Large intestine (tissue), 3 donors: Measurements from ENCODE around the gene SLC38A10. TPM values are rescaled to one million over a fixed set of nuclear protein-coding genes. Genes with fewer than 3 reads are reported as not detected.

Experiments
- DNase-seq, 2 donors: peaks; one replicate each; pipeline versions ENCODE4 v3.0.0 to v3.0.0-alpha.2; 2013
- H3K27ac ChIP-seq: one replicate; pipeline ENCODE4 v1.5.1; 2013; ENCODE audit warnings: low read length
- H3K27me3 ChIP-seq: 2 replicates; pipeline ENCODE4 v1.6.1; 2013; ENCODE audit warnings: low read length; ENCODE audit not compliant: control insufficient read depth, insufficient read depth
- H3K36me3 ChIP-seq: 2 replicates; pipeline ENCODE4 v1.6.1; 2013; ENCODE audit warnings: low read length; ENCODE audit not compliant: control insufficient read depth, insufficient read depth
- H3K4me1 ChIP-seq: one replicate; pipeline ENCODE4 v1.6.1; 2013; ENCODE audit warnings: low read length; ENCODE audit not compliant: control insufficient read depth, insufficient read depth
- H3K4me3 ChIP-seq: one replicate; pipeline ENCODE4 v1.5.1; 2013; ENCODE audit warnings: low read length
- H3K9me3 ChIP-seq: one replicate; pipeline ENCODE4 v1.6.1; 2013; ENCODE audit warnings: mild to moderate bottlenecking, low read depth, low read length, moderate library complexity; ENCODE audit not compliant: control insufficient read depth
- WGBS: methylation state at CpG from one replicate; pipeline ENCODE4 v1.1.5; 2013; ENCODE audit warnings: low lambda C conversion rate; ENCODE audit not compliant: insufficient coverage; 5-methylcytosine and 5-hydroxymethylcytosine counted together
- polyA plus RNA-seq: library from polyadenylated mRNA; unstranded; fragments of 120-200 nt; gene quantifications from one replicate; pipeline ENCODE4 v1.2.1, GENCODE V29; 2013

Gene SLC38A10
- polyA plus RNA-seq, 1 donor: 86.5 TPM

DNA sequence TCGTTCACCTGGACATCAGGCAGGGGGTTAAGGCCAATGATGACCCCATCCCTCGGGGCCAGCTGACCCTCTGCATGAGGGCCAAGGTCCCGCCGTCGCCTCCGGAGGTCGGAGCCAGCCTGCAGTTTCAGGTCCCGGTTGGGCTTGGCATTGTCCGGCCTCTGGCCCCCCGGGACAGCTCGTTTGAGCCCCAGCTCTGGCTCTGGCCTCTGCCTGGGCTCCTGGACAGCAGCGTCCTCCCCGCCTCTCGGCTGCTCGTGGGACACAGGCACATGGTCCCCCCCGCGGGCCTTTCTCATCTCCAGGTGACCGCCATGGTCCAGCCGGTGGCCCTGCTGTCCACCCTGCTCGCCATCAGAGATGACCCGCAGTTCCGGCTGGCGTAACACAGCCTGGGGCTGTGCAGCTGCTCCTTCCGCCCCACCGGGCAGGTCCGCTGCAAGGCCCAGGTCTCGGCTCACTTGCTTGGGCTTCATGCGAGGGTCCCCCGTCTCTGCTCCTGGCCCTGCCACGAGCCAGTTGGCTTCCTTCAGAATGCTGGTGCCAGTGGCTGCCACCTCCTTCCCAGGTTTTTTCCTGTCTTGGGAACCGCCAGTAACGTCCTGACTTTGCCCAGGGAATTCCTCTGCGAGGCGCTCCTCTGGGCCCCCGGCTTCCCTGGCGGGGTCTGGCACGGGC is 49.3 kb downstream of the SLC38A10 start:
- Histone ChIP-seq H3K4me1 (peaks cover 7% of the 10 kb centered on the region), H3K4me3 (no peak overlapping the region), H3K36me3 (peaks cover 36% of the 10 kb centered on the region), H3K27me3 (no peaks in the 10 kb centered on the region), H3K27ac (no peak overlapping the region), H3K9me3 (peaks cover 14% of the 10 kb centered on the region)
- no peak for DNase-seq
- WGBS: no CpG with 5 or more reads among the region's 37 CpGs

DNA sequence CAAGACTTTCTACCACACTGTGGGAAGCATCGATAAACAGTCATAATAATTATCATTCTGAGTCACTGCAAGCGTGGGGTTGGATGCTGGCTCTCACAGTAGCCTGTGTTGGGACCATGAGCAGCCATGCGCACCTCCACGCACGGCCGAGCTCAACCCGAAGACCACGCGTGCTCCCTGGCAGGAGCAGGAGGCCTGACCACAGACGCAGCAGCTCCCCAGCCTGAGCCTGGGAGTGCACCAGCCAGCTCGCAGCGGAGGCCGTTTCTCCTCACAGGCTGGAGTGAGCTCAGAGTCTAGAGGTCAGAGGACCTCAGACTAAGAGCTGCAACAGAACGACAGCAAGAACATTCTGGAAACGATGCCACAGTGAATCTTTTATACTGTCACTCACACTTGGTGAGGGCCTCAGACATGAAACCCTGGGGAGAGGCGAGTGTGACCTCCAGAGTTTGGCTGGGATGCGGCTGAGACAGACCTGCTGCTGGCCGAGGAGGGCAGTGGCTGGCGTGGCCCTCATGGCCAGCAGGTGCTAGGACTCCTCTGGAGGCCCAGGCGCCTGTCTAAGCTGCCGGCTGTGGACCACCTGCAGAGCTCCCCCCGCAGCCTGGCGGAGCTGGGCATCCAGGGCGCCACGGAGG is 50.0 kb downstream of the SLC38A10 start:
- Histone ChIP-seq H3K27me3 (no peaks in the 10 kb centered on the region), H3K36me3 (peaks cover 30% of the 10 kb centered on the region), H3K4me3 (no peak overlapping the region), H3K27ac (no peak overlapping the region), H3K4me1 (peaks cover under 1% of the 10 kb centered on the region), H3K9me3 (peaks cover 12% of the 10 kb centered on the region)
- DNase-seq: no peak
- no CpG with 5 or more reads among the region's 25 CpGs for WGBS

DNA sequence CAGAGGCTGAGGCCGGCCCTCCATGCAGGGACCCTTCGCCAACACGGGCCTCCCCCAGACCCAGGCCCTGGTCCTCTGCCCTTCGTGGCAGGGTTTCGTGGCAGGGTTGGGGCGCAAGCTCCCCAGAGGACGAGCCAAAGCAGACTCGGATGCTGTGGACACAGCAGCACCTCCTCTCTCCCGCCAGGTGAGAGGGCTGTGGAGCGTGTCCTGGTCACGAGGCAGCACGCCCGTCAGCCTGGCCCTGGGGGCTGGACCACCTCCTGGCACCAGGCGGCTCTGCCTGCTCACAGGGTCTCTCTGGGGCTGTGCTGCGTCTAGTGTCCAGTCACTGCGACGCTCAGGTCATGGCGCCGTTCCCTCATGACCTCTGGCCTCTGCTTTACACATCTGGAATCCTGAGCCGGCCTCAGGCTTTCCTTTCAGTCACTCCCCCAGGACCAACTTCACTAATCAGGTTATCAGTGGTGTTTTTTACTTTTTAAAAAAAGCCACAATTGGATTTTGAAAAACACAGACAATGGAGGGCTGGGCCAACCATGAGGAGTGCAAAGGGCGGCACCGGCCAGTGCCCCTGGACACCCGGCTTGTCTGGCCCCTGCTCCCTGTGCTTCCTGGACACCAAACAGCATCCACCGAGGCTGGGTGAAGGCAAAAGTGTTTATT is 50.6 kb downstream of the SLC38A10 start:
- no peak for DNase-seq
- Histone ChIP-seq H3K27me3 (no peaks in the 10 kb centered on the region), H3K36me3 (peaks cover 23% of the 10 kb centered on the region), H3K4me3 (no peak overlapping the region), H3K4me1 (peaks cover 5% of the 10 kb centered on the region), H3K27ac (no peak overlapping the region), H3K9me3 (peaks cover 7% of the 10 kb centered on the region)
- WGBS: no CpG with 5 or more reads among the region's 24 CpGs

DNA sequence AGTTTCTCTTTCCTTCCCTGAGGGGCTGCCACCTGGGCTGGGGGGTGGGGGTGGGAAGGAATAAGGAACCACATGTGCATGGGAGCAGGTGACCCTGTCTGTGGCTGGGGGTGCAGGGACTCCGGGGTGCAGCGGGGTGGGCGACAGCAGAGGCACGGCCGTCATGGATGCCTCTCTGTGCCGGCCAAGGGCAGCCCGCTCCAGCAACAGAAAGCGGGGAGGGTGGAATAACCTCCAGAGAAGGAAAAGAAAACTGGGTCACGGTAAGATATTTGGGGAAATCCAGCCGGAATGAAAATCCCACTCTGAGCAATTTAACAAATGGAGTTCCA is 51.8 kb downstream of the SLC38A10 start:
- Histone ChIP-seq H3K27ac (no peak overlapping the region), H3K36me3 (peaks cover 16% of the 10 kb centered on the region), H3K4me3 (no peak overlapping the region), H3K27me3 (no peaks in the 10 kb centered on the region), H3K4me1 (peaks cover 5% of the 10 kb centered on the region), H3K9me3 (peaks cover 3% of the 10 kb centered on the region)
- DNase-seq: no peak
- WGBS: 100% methylated on average over 1 of the region's 10 CpGs

DNA sequence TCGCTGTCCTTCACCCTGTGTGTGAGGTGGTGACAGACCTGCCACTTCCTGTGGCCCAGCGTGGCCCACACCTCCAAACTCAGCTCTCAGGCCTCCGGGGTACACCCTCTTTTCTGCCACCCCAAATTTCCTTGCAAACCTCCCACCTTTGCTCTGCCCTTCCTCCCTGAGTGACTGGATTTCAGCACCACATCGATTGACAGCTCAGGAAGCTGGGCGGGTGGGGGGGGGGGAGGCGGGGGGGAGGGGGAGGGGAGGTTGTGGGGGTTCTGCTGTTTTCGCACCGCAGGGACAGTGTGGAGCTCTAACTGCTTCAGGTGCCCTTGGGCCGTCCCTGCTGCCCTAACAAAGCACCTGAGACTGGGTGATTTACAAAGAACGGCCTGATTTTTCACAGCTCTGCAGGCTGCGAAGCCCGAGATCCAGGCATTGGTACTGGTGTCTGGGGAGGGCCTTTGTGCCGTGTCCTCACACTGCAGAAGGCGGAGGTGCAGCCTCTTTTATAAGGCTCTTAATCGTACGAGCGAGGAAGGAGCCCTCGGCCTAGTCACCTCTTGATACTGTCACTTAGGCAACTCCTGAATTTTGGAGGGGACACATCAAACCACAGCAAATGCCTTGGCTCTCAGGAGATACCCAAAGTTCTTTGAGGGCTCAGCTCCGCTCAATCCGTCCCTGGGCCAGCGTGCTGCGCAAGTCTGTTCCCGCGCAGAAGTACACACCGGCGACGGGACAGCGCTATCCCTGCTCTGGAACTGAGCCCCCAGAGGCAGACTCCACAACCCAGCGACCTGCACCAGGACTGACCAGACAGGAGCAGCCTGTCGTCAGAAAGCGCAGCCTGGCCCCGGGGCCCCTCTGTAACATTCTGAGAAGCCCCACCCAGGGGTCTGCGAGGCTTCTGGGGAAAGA is 52.4 kb downstream of the SLC38A10 start:
- WGBS: no CpG with 5 or more reads among the region's 33 CpGs
- Histone ChIP-seq H3K27me3 (no peaks in the 10 kb centered on the region), H3K4me1 (peaks cover 9% of the 10 kb centered on the region), H3K4me3 (no peak overlapping the region), H3K36me3 (peaks cover 16% of the 10 kb centered on the region), H3K9me3 (peaks cover 3% of the 10 kb centered on the region), H3K27ac (no peak overlapping the region)
- no peak for DNase-seq

- H3K4me3 ChIP-seq: no peak overlapping the region
- no peak overlapping the region for H3K27ac ChIP-seq
- H3K36me3 ChIP-seq: peaks cover 17% of the 10 kb centered on the region
- 80% methylated on average over 1 of the region's 26 CpGs for WGBS
- H3K4me1 ChIP-seq: peaks cover 17% of the 10 kb centered on the region
- H3K9me3 ChIP-seq: peaks cover 3% of the 10 kb centered on the region
- H3K27me3 ChIP-seq: no peaks in the 10 kb centered on the region
- peak in 1 of 2 donors; percentile 26 for DNase-seq
Observed at GRCh38 chr17:81241648-81242420, 53.3 kb downstream of the SLC38A10 start.

DNA sequence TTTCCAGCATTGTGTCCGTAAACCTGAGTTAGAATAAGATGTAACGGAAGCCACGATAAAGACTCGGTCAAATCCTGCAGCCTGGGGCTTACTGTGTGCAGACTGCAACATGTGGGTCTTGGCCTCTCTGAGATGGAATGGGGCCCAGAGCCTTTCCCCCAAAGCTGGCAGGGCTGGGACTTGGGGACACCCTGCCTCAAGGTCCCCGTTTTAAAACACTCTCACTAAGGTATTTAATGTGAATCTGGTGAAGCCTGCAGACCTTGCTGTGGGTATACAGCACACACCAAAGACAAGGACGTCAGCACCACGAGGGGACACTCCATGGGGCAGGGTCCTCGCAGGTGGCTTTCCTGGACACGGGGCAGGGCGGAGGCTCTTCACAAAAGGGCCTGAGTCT is 53.9 kb downstream of the SLC38A10 start:
- H3K36me3 ChIP-seq: peaks cover 14% of the 10 kb centered on the region
- WGBS: no CpG with 5 or more reads among the region's 10 CpGs

DNA sequence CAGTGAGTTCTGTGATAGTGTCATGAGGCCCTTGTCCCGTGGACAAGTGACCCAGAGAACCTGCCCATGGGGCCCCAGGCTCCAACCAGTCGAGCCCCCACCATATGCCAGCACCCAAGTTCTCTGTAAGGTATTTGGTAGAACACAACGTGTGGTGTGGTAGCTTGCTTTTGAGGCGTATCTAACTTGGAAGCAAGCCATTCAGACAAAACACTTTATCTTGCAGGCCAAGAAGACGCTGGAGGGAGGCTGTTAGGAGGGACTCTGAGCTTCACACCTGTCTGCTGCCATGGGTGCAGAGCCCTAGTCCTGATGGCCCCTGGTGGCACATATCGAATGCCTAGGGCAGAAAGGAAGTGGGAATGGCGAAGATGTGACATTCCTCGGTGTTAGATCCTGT is 54.3 kb downstream of the SLC38A10 start:
- Histone ChIP-seq H3K9me3 (no peaks in the 10 kb centered on the region), H3K4me3 (no peak overlapping the region), H3K27ac (no peak overlapping the region), H3K27me3 (no peaks in the 10 kb centered on the region), H3K4me1 (peaks cover 17% of the 10 kb centered on the region), H3K36me3 (peaks cover 11% of the 10 kb centered on the region)
- no CpG with 5 or more reads among the region's 8 CpGs for WGBS
- DNase-seq: no peak

More for the DNA sequence above, 53.9 kb downstream of the SLC38A10 start:
- Histone ChIP-seq H3K27ac (no peak overlapping the region), H3K9me3 (peaks cover 1% of the 10 kb centered on the region), H3K4me1 (peaks cover 17% of the 10 kb centered on the region), H3K4me3 (no peak overlapping the region), H3K27me3 (no peaks in the 10 kb centered on the region)
- DNase-seq: no peak

- WGBS: no CpG with 5 or more reads among the region's 37 CpGs
Observed at GRCh38 chr17:81239714-81240555, 55.2 kb downstream of the SLC38A10 start.

More at GRCh38 chr17:81239714-81240555, 55.2 kb downstream of the SLC38A10 start:
- Histone ChIP-seq H3K9me3 (no peaks in the 10 kb centered on the region), H3K4me1 (peaks cover 17% of the 10 kb centered on the region), H3K4me3 (peak overlapping the region; percentile 75), H3K27ac (no peak overlapping the region), H3K27me3 (no peaks in the 10 kb centered on the region), H3K36me3 (peaks cover 10% of the 10 kb centered on the region)
- DNase-seq: no peak
